ENCODE measurements around the gene SLC2A1. TPM values are rescaled to one million over a fixed set of nuclear protein-coding genes. Genes with fewer than 3 reads are reported as not detected.

Gene SLC2A1
- total and polyA plus RNA-seq, 9 of the 15 experiments (the other 6 are each of a cell fraction or from before 2014, with no cell fraction given): 12.6 to 153 (median 48.0) TPM

GRCh38 chr1:42963378-42964043 lies 4.8 kb upstream of the SLC2A1 start (continued):
- TF ChIP-seq ZNF398 (CRISPR knock-in tag; IDR thresholded peaks at IDR 0.05) (no peak), ATF1 (CRISPR knock-in tag; IDR thresholded peaks at IDR 0.05) (no peak), ATF1 (tag; IDR thresholded peaks at IDR 0.05) (peak; percentile 92), NKRF (IDR thresholded peaks at IDR 0.05; ENCODE audit: borderline replicate concordance) (peak; percentile 88), KDM5B (IDR thresholded peaks at IDR 0.05; ENCODE audit: insufficient replicate concordance, low read depth, low read length) (no peak), ZC3H8 (IDR thresholded peaks at IDR 0.05) (no peak), ZMIZ1 (IDR thresholded peaks at IDR 0.05; ENCODE audit: low read depth in 2 of 2, low read length in 2 of 2) (peak in 1 of 2 experiments; percentile 99; a peak in 2 of 4 replicates), CBX5 (IDR thresholded peaks at IDR 0.05; ENCODE audit: borderline replicate concordance, low read depth) (no peak), ZBTB5 (IDR thresholded peaks at IDR 0.05) (peak; percentile 26; the same call in 1 of the 2 replicates), THAP12 (CRISPR knock-in tag; IDR thresholded peaks at IDR 0.05) (0 out of 2 replicates have a peak, but pooled peaks have one; percentile 30), NUFIP1 (IDR thresholded peaks at IDR 0.05; ENCODE audit: partially characterized antibody) (no peak), MIER1 (IDR thresholded peaks at IDR 0.05; ENCODE audit: low read depth) (peak; percentile 77), HOMEZ (CRISPR knock-in tag; IDR thresholded peaks at IDR 0.05) (no peak)
